ENCODE measurements around the gene RFX4.

Gene RFX4

GRCh38 chr12:106729611-106730010 lies 146.8 kb downstream of the RFX4 start:
- DNase-seq (ENCODE audit: low spot score): no peak

GRCh38 chr12:106732890-106733289 lies 150.1 kb downstream of the RFX4 start:
- DNase-seq (ENCODE audit: low spot score): no peak

GRCh38 chr12:106733660-106734059 lies 150.9 kb downstream of the RFX4 start:
- DNase-seq (ENCODE audit: low spot score): no peak

GRCh38 chr12:106736051-106736957 lies 153.5 kb downstream of the RFX4 start:
- no peak for DNase-seq (ENCODE audit: low spot score)

GRCh38 chr12:106739318-106739717 lies 156.5 kb downstream of the RFX4 start:
- DNase-seq (ENCODE audit: low spot score): no peak

GRCh38 chr12:106739815-106740530 lies 157.2 kb downstream of the RFX4 start:
- no peak for DNase-seq (ENCODE audit: low spot score)

GRCh38 chr12:106740818-106741217 lies 158.0 kb downstream of the RFX4 start:
- DNase-seq (ENCODE audit: low spot score): no peak

GRCh38 chr12:106741247-106741646 lies 158.4 kb downstream of the RFX4 start:
- DNase-seq (ENCODE audit: low spot score): no peak

GRCh38 chr12:106743270-106743988 lies 160.6 kb downstream of the RFX4 start:
- peak; percentile 64 for DNase-seq (ENCODE audit: low spot score)

GRCh38 chr12:106744600-106744999 lies 161.8 kb downstream of the RFX4 start:
- no peak for DNase-seq (ENCODE audit: low spot score)

GRCh38 chr12:106745181-106745745 lies 162.5 kb downstream of the RFX4 start:
- no peak for DNase-seq (ENCODE audit: low spot score)

- DNase-seq (ENCODE audit: low spot score): no peak
Measured at GRCh38 chr12:106747973-106748436, 165.2 kb downstream of the RFX4 start.

GRCh38 chr12:106750524-106750923 lies 167.7 kb downstream of the RFX4 start:
- DNase-seq (ENCODE audit: low spot score): no peak

- DNase-seq (ENCODE audit: low spot score): no peak
Measured at GRCh38 chr12:106753526-106753925, 170.7 kb downstream of the RFX4 start.

GRCh38 chr12:106754331-106754730 lies 171.5 kb downstream of the RFX4 start:
- DNase-seq (ENCODE audit: low spot score): no peak

- no peak for DNase-seq (ENCODE audit: low spot score)
Measured at GRCh38 chr12:106757623-106758348, 175.0 kb downstream of the RFX4 start.

GRCh38 chr12:106758349-106759110 lies 175.7 kb downstream of the RFX4 start:
- DNase-seq (ENCODE audit: low spot score): peak; percentile 48

GRCh38 chr12:106759526-106760183 lies 176.9 kb downstream of the RFX4 start:
- peak; percentile 52 for DNase-seq (ENCODE audit: low spot score)

- DNase-seq (ENCODE audit: low spot score): no peak
Measured at GRCh38 chr12:106760184-106760531, 177.4 kb downstream of the RFX4 start.

- no peak for DNase-seq (ENCODE audit: low spot score)
Measured at GRCh38 chr12:106764220-106764619, 181.4 kb downstream of the RFX4 start.
